Islet precursor cell (in vitro differentiated cells): ENCODE data around the gene ANKRD12.
A peak's percentile ranks its signal among the peaks of the same experiment; 100 is the strongest.
"Not testable (repeated sequence)": the region's sequence is repeated elsewhere in the genome, so short reads cannot be mapped to it uniquely, and the experiment has no call there.

Experiments used
- DNase-seq: peaks from one replicate; pipeline ENCODE4 v3.0.0-alpha.2; 2018

The ANKRD12 gene

GRCh38 chr18:9147440-9148202, 11.0 kb downstream of the ANKRD12 start:
- peak; percentile 64 for DNase-seq

DNA sequence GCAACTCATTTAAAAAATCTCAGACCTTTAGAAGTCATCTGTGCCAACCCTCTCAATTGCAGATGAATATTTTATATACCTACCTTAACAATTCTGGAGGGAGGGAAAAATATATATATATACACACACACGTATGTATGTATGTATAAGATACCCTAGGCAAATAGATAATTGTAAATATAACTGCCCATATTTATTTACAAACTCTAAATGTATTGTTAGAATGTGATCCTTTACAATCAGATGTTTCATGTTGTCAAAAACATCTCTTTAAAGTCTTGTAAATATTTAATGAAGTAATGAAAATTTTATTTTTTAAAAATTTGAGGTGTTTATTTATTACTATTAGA, 11.6 kb downstream of the ANKRD12 start:
- no peak for DNase-seq

DNA sequence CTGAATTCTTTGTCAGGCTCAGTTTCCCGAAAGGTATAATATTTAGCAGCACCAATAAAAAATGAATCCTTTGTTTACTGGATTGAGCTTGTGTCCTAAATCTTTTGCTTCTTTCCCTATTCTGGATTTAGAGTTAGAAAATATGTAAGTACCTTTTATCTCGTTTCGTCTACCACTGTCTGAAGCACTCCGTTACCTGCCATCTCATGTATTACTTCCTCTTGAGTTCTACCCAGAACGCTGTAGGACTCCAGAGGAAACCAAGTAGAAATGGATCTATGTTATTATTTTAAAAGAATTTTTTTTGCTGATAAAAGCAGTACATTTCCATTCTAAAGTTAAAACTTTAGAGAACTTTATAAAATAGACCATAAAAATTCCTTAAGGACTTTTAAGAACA, 13.5 kb downstream of the ANKRD12 start:
- DNase-seq: no peak

DNA sequence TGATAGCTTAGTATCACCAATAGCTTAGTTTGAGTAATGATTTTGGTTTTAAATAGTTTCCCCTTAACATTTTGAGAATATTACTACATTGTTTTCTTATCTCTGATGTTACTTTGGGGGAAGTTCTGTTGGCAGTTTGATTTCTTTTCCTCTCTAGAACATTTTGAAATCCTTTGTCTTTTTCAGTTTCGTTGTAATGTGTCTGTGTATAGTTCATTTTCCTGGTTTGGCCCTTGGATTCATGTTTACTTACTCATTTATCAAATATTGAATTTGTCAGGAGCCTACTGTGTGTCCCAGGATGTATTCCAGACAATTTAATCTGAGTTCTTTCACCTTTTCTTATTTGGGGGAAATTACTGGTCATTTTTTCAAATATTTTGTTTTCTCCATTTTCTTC, 16.7 kb downstream of the ANKRD12 start:
- DNase-seq: no peak

DNA sequence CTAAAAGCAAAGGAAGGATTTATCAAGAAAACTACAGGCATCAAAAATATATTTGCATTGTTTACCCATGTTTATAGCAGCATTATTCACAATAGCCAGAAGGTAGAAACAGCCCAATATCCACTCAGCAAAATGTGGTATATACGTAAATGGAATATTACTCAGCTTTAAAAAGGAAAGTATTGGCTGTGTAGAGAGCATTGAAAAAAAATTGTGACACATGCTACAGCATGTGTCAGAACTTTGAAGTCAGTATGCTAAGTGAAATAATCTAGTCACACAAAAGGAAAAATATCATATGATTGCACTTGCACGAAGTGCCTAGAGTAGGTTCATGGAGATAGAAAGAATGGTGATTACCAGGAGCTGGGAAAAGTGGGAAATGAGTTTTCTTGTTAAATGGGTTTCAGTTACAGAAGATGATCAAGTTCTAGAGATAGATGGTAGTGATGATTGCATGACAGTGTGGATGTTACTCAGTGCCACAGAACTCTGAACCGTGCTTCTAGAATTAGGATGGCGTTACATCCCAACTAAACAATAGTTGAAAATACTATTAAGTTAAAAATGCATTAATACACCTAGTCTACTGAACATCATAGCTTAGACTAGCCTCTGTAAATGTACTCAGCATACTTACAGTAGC, 20.1 kb downstream of the ANKRD12 start:
- DNase-seq: no peak

- DNase-seq: no peak
These were observed 21.2 kb downstream of the ANKRD12 start for GRCh38 chr18:9157806-9158205.

DNA sequence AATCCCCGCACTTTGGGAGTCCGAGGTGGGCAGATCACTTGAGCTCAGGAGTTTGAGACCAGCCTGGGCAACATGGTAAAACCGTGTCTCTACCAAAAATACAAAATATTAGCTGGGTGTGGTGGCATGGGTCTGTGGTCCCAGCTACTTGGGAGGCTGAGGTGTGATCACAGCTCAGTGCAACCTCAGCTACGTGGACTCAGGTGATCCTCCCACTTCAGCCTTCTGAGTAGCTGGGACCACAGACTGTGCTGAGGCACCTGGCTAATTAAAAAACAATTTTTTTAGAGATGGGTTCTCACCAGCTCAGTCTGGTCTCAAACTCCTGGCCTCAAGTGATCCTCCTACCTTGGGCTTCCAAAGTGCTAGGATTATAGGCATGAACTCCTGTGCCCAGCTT, 23.4 kb downstream of the ANKRD12 start:
- DNase-seq: no peak

GRCh38 chr18:9162663-9163062, 26.1 kb downstream of the ANKRD12 start:
- DNase-seq: not testable (repeated sequence)

- DNase-seq: not testable (repeated sequence)
These were observed 27.6 kb downstream of the ANKRD12 start for GRCh38 chr18:9164149-9164548.

GRCh38 chr18:9165883-9166282, 29.3 kb downstream of the ANKRD12 start:
- DNase-seq: not testable (repeated sequence)

DNA sequence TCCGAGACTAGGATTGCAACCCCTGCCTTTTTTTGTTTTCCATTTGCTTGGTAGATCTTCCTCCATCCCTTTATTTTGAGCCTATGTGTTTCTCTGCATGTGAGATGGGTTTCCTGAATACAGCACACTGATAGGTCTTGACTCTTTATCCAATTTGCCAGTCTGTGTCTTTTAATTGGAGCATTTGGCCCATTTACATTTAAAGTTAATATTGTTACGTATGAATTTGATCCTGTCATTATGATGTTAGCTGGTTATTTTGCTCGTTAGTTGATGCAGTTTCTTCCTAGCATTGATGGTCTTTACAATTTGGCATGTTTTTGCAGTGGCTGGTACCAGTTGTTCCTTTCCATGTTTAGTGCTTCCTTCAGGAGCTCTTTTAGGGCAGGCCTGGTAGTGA, 32.9 kb downstream of the ANKRD12 start:
- not testable (repeated sequence) for DNase-seq

DNA sequence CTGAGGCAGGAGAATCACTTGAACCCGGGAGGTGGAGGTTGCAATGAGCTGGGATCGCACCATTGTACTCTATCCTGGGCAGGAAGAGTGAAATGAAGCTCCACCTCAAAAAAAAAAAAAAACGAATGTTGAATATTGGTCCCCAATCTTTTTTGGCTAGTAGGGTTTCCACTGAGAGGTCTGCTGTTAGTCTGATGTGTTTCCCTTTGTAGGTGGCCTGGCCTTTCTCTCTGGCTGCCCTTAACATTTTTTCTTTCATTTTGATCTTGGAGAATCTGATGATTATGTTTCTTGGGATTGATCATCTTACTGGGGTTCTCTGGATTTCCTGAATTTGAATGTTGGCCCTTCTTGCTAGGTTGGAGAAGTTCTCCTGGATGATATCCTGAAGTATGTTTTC, 35.3 kb downstream of the ANKRD12 start:
- not testable (repeated sequence) for DNase-seq

DNA sequence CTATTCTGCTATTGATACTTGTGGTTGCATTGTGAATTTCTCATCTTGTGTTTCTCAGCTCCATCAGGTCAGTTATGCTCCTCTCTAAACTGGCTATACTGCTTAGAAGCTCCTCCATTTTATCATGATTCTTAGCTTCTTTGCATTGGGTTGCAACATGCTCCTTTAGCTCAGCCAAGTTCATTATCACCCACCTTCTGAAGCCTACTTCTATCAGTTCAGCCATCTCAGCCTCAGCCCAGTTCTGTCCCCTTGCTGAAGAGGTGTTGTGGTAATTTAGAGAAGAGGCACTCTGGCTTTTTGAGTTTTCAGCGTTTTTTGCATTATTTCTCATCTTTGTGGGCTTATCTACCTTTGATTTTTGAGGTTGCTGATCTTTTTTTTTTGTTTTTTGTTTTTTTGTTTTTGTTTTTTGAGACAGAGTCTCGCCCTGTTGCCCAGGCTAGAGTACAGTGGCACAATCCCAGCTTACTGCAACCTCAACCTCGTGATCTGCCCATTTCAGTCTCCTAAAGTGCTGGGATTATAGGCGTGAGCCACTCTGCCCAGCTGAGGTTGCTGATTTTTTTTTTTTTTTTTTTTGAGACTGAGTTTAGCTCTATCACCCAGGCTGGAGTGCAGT, 36.0 kb downstream of the ANKRD12 start:
- DNase-seq: no peak

GRCh38 chr18:9173770-9174233, 37.2 kb downstream of the ANKRD12 start:
- DNase-seq: no peak

DNA sequence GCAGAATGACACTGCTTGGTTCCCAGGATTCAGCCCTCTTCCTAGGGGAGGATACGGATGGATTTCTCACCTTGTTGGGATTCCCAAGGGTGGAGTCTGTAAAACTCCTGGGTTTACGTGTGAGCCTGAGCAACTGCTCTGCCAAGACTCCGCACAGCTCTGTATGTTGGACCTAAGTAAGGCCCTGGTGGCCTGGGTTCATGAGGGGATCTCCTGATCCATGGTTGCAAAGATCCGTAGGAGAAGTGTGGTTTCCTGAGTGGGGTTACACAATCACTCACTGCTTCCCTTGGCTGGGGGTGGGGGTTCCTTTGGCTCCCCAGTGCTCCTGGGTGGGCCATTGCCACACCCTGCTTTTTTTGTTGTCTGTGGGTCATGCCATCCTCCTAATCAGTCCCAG, 37.7 kb downstream of the ANKRD12 start:
- no peak for DNase-seq

DNA sequence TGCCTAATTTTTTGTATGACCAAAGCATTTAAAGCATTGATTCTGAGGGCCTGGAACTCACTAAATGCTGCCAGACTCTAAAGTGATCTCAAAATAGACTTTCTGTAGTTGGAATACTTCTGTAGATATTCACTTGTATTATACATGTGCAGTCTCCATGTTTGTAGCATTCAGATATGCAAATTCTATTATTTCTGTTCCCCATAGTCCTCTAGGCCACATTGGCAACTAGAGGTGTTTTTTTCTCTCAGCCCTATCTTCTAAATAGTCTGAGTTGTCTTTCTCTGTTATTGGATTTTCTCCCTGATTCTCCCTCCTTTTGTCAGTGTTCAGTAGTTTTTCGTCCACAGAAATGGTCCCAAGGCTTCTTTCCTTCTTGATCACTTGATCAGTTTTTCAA, 38.5 kb downstream of the ANKRD12 start:
- no peak for DNase-seq

GRCh38 chr18:9177031-9177430, 40.5 kb downstream of the ANKRD12 start:
- DNase-seq: no peak

GRCh38 chr18:9177466-9177865, 40.9 kb downstream of the ANKRD12 start:
- DNase-seq: no peak

- no peak for DNase-seq
These were observed 42.0 kb downstream of the ANKRD12 start for GRCh38 chr18:9178557-9178956.

GRCh38 chr18:9181275-9181674, 44.7 kb downstream of the ANKRD12 start:
- DNase-seq: no peak

- DNase-seq: no peak
These were observed 46.3 kb downstream of the ANKRD12 start for GRCh38 chr18:9182852-9183399.

DNA sequence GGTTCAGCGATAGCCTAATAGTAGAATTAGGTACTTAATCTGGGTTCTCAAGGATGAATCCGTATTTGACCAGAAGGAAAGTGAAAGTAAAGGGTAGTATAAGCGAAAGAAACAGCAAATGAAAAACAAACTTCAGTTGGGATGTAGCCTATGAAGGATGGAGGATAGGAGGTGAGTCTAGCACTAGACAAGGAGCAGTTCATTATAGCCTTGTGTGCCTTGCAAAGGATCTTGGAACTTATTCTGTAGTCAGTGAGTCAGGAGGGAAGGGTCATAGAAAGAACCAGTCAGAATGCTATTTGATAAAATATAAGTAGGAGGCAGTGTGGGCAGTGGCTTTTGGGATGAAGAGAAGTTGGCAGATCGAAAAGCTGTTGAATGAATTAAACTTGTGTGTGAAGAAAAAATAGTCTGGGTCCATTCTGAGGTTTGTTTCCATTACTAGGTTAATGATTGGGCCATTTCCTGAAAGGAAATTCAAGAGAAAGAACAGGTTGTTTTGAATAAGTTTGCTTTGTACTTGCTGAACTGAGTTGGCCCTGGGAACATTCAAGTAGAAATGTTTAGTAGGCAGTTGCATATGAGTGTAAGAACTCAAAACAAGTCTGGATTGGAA, 48.5 kb downstream of the ANKRD12 start:
- no peak for DNase-seq
